Colon (tissue), 2 donors: ENCODE results near the gene BRPF1.

Experiments used
- FAIRE-seq: peaks from 2 replicates; lab custom pipeline; 2012; peaks lifted over from hg19 to GRCh38; lab: Jason Lieb, UNC
- donor health status: control.
- donor health status: control.

BRPF1 gene

GRCh38 chr3:9701711-9702110 lies 29.8 kb upstream of the BRPF1 start:
- no peak for FAIRE-seq

- FAIRE-seq = no peak
Observed at GRCh38 chr3:9703240-9703639, 28.3 kb upstream of the BRPF1 start.

- no peak for FAIRE-seq
Observed at GRCh38 chr3:9703736-9704346, 27.7 kb upstream of the BRPF1 start, which contains the start of gene CPNE9. CPNE9 (plus strand) TSS chr3:9703833; CDS start chr3:9703997, 164 bp downstream.

- FAIRE-seq = no peak
Observed at GRCh38 chr3:9704347-9705322, 26.9 kb upstream of the BRPF1 start.

GRCh38 chr3:9710174-9710739 lies 21.3 kb upstream of the BRPF1 start:
- no peak for FAIRE-seq

- FAIRE-seq = no peak
Observed at GRCh38 chr3:9712415-9712814, 19.1 kb upstream of the BRPF1 start.

- FAIRE-seq = no peak
Observed at GRCh38 chr3:9713142-9713541, 18.4 kb upstream of the BRPF1 start.

GRCh38 chr3:9715136-9715535 lies 16.4 kb upstream of the BRPF1 start:
- FAIRE-seq = no peak

GRCh38 chr3:9715764-9716437 lies 15.6 kb upstream of the BRPF1 start:
- no peak for FAIRE-seq

GRCh38 chr3:9716801-9717555 lies 14.6 kb upstream of the BRPF1 start:
- FAIRE-seq = no peak

- no peak for FAIRE-seq
Observed at GRCh38 chr3:9717563-9717962, 14.0 kb upstream of the BRPF1 start.

- no peak for FAIRE-seq
Observed at GRCh38 chr3:9718118-9718517, 13.4 kb upstream of the BRPF1 start.

- no peak for FAIRE-seq
Observed at GRCh38 chr3:9721015-9721699, 10.4 kb upstream of the BRPF1 start.

GRCh38 chr3:9721700-9722060 lies 9.9 kb upstream of the BRPF1 start:
- no peak for FAIRE-seq

GRCh38 chr3:9725775-9726515 lies 5.6 kb upstream of the BRPF1 start:
- FAIRE-seq = no peak

- no peak for FAIRE-seq
Observed at GRCh38 chr3:9727041-9727595, 4.4 kb upstream of the BRPF1 start.

GRCh38 chr3:9727743-9728142 lies 3.8 kb upstream of the BRPF1 start:
- no peak for FAIRE-seq

GRCh38 chr3:9729419-9729818 lies 2.1 kb upstream of the BRPF1 start:
- FAIRE-seq = no peak

GRCh38 chr3:9730657-9731205 lies 804 bp upstream of the BRPF1 start:
- FAIRE-seq = no peak
